MCF 10A (cell line): Measurements from ENCODE around the gene SP8. TPM values are rescaled to one million over a fixed set of nuclear protein-coding genes. Genes with fewer than 3 reads are reported as not detected.

Source experiments
- BruUV-seq: library from RNA; stranded (reverse); fragments of 400-500 nt; replicated peaks from 2 replicates; lab custom pipeline; 2021; lab: Mats Ljungman, UMichigan
- CTCF ChIA-PET: fragments of 300-600 bp; sonication (Branson Sonifier 250); formaldehyde crosslinking; extraction: SDS; loops from one replicate; lab custom pipeline; 2021; ENCODE audit warnings: antibody characterized with exemption, inconsistent platforms; lab: Yijun Ruan, JAX
- POLR2A ChIA-PET: fragments of 300-600, 350-650 bp; sonication (Branson Sonifier 250); formaldehyde crosslinking; extraction: SDS; loops from one replicate; lab custom pipeline; 2020; ENCODE audit warnings: antibody characterized with exemption, inconsistent platforms; lab: Yijun Ruan, JAX
- DNase-seq: peaks from one replicate; pipeline ENCODE4 v3.0.0-alpha.2; 2018; ENCODE audit not compliant: unreplicated experiment
- H3K27ac Mint-ChIP-seq: one replicate; pipeline ENCODE4 v1.8.0; 2022; ENCODE audit warnings: mild to moderate bottlenecking, low read depth, mixed read lengths; ENCODE audit not compliant: unreplicated experiment
- H3K27me3 Mint-ChIP-seq: one replicate; pipeline ENCODE4 v1.8.0; 2022; ENCODE audit warnings: mixed read lengths; ENCODE audit not compliant: insufficient read depth, unreplicated experiment
- H3K36me3 Mint-ChIP-seq: one replicate; pipeline ENCODE4 v1.8.0; 2022; ENCODE audit warnings: mild to moderate bottlenecking, moderate library complexity, mixed read lengths; ENCODE audit not compliant: insufficient read depth, unreplicated experiment
- H3K4me1 Mint-ChIP-seq: one replicate; pipeline ENCODE4 v1.8.0; 2022; ENCODE audit warnings: mixed read lengths; ENCODE audit not compliant: insufficient read depth, unreplicated experiment
- H3K4me3 Mint-ChIP-seq: one replicate; pipeline ENCODE4 v1.8.0; 2022; ENCODE audit warnings: mild to moderate bottlenecking, moderate library complexity, mixed read lengths; ENCODE audit not compliant: unreplicated experiment
- H3K9me3 Mint-ChIP-seq: one replicate; pipeline ENCODE4 v1.8.0; 2022; ENCODE audit warnings: mixed read lengths; ENCODE audit not compliant: unreplicated experiment
- intact Hi-C: fragments of 100-400 bp; cut with micrococcal nuclease; formaldehyde crosslinking; loops from 2 replicates; pipeline ENCODE4 v1.14.1; 2022
- total RNA-seq: library from RNA; stranded (reverse); gene quantifications from 2 replicates; pipeline ENCODE4 v1.2.3, GENCODE V29; 2022
- TF ChIP-seq, protein P1 (sequence below): fragments of 200-600 bp; IDR thresholded peaks from one replicate; pipeline ENCODE4 v1.8.0; 2022; ENCODE audit warnings: antibody characterized with exemption, mild to moderate bottlenecking; ENCODE audit not compliant: unreplicated experiment

The SP8 gene
- total RNA-seq, 1 experiment from 2014 or later = 0.16 TPM

DNA sequence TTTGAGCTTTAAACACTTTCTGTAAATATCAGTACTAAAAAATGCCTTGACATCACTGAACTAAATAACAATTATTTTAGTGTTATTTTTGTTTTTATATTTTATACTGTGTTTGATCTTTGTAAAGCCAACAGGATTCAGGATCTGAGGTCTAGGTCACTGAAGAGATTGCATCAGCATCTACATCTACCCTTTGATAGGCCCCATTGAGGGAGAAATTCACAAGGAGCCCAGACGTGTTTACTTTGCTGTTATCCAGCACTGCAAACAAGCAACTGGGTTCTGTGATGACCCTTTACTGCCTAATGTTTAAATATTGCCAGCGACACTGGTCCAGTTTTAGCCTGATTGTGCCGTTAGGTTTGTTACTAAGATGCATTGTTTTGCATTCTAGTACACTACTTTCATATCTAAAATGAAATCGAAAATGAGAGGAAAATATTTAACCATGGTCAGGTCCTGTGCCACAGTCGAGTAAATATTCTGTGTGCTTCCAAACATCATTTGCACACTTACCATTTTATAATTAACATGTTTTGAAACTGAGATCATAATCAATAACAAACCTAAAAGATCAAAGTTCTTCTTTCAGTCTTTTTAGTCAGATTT, 48.7 kb downstream of the SP8 start:
- no TSS peak for BruUV-seq
- Mint-ChIP-seq H3K27me3 (no peaks in the 10 kb centered on the region), H3K4me3 (no peak overlapping the region), H3K36me3 (no peaks in the 10 kb centered on the region), H3K9me3 (no peaks in the 10 kb centered on the region), H3K4me1 (no peaks in the 10 kb centered on the region), H3K27ac (no peak overlapping the region)
- CTCF ChIA-PET = interaction anchor here (0.5 kb wide), 1 partner anchor 928 kb away, joined by 4 read pairs; no protein-coding TSS in a partner anchor
- DNase-seq = no peak
- POLR2A ChIA-PET = no interaction called here
- TF ChIP-seq, protein P1, sequence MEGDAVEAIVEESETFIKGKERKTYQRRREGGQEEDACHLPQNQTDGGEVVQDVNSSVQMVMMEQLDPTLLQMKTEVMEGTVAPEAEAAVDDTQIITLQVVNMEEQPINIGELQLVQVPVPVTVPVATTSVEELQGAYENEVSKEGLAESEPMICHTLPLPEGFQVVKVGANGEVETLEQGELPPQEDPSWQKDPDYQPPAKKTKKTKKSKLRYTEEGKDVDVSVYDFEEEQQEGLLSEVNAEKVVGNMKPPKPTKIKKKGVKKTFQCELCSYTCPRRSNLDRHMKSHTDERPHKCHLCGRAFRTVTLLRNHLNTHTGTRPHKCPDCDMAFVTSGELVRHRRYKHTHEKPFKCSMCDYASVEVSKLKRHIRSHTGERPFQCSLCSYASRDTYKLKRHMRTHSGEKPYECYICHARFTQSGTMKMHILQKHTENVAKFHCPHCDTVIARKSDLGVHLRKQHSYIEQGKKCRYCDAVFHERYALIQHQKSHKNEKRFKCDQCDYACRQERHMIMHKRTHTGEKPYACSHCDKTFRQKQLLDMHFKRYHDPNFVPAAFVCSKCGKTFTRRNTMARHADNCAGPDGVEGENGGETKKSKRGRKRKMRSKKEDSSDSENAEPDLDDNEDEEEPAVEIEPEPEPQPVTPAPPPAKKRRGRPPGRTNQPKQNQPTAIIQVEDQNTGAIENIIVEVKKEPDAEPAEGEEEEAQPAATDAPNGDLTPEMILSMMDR = no peak
- intact Hi-C loops = no loop called here

DNA sequence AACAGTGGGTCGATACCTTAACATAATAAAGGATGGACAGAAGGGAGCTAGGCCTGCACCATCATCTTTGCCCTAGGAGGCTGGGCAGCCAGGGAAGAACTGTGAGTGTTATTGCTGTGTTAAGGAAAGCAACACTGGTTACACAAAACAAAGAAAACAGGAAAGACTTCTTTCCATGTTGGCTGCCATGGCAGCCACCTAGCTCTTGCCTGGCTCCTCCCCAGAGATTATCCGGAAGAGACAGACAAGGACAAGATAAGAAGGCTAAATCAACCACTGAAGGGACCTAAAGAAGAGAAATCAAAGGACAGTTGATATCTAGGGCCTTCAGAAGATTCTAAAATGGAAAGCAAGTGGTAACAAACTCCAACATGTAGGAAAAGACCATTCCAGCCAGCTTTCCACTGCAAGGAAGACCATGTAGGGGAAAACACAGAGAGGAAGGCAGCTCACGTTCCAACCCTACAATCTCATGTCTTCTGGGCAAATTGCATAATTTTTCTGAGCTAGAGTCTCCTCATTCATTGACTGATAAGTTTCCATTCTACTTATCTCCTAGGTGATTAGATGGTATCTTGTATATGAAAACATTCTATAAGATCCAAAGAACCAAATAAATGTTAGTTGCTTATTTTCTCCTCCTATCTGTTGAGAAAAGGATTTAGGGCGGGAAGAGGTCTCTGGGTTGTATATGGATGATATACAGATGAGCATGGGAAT, 51.2 kb downstream of the SP8 start:
- intact Hi-C loops = no loop called here
- TF ChIP-seq, protein P1 = no peak
- Mint-ChIP-seq H3K4me1 (no peaks in the 10 kb centered on the region), H3K4me3 (no peak overlapping the region), H3K27me3 (peaks cover 15% of the 10 kb centered on the region), H3K36me3 (no peaks in the 10 kb centered on the region), H3K9me3 (no peaks in the 10 kb centered on the region), H3K27ac (no peak overlapping the region)
- no peak for DNase-seq
- BruUV-seq = no TSS peak
- CTCF ChIA-PET = interaction anchor here (0.6 kb wide), 1 partner anchor 1507 kb away, joined by 3 read pairs; no protein-coding TSS in a partner anchor
- POLR2A ChIA-PET = no interaction called here

Other genes starting within 250 kb of the SP8 start
- gene ABCB5, start 171.2 kb downstream of the SP8 start, total RNA-seq = not detected in 2 replicates